ENCODE data around the gene CACNA2D3. TPM values are rescaled to one million over a fixed set of nuclear protein-coding genes. Genes with fewer than 3 reads are reported as not detected.

Gene CACNA2D3
- total RNA-seq, 1 donor from 2014 or later, result 7.3 TPM

DNA sequence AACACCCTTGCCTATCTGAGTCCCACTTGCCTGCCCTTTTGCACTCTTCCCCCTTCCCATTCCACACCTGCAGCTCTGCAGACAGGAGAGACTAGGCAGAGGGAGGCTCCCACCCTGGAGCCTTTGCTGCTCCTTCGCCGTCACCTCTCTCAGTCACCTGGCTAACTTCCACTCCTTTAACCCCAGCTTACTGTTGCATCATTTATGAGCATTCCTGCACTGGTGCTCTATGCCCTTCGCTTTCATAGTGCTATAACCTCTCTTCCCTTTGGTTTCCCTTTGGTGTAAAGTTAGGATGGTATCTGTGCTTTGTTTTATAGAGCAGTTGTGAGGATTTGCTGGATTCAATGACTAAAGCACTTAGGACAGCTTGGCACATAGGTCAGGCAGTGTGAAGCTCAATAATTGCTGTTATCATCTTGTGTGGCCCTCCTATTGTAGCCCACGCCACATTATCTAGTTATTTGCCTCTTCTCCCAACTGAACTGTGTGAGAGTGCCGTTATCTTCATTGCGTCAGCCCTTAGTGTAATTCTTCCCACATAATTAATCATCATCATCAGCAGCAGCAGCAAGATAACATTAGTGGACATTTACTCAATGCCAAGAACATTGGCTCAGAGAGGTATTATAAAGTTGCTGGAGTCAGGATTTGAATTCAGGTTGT, 253.9 kb downstream of the CACNA2D3 start:
- Histone ChIP-seq H3K4me3 (no peak overlapping the region), H3K9me3 (no peaks in the 10 kb centered on the region), H3K27me3 (no peaks in the 10 kb centered on the region), H3K36me3 (no peaks in the 10 kb centered on the region), H3K27ac (no peak overlapping the region), H3K4me1 (no peaks in the 10 kb centered on the region)
- DNase-seq (no peak), ATAC-seq (no peak)
- intact Hi-C loops (cut with DNase I), result no loop called here
- TF ChIP-seq, protein P1, sequence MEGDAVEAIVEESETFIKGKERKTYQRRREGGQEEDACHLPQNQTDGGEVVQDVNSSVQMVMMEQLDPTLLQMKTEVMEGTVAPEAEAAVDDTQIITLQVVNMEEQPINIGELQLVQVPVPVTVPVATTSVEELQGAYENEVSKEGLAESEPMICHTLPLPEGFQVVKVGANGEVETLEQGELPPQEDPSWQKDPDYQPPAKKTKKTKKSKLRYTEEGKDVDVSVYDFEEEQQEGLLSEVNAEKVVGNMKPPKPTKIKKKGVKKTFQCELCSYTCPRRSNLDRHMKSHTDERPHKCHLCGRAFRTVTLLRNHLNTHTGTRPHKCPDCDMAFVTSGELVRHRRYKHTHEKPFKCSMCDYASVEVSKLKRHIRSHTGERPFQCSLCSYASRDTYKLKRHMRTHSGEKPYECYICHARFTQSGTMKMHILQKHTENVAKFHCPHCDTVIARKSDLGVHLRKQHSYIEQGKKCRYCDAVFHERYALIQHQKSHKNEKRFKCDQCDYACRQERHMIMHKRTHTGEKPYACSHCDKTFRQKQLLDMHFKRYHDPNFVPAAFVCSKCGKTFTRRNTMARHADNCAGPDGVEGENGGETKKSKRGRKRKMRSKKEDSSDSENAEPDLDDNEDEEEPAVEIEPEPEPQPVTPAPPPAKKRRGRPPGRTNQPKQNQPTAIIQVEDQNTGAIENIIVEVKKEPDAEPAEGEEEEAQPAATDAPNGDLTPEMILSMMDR (IDR thresholded peaks at IDR 0.05), result no peak

DNA sequence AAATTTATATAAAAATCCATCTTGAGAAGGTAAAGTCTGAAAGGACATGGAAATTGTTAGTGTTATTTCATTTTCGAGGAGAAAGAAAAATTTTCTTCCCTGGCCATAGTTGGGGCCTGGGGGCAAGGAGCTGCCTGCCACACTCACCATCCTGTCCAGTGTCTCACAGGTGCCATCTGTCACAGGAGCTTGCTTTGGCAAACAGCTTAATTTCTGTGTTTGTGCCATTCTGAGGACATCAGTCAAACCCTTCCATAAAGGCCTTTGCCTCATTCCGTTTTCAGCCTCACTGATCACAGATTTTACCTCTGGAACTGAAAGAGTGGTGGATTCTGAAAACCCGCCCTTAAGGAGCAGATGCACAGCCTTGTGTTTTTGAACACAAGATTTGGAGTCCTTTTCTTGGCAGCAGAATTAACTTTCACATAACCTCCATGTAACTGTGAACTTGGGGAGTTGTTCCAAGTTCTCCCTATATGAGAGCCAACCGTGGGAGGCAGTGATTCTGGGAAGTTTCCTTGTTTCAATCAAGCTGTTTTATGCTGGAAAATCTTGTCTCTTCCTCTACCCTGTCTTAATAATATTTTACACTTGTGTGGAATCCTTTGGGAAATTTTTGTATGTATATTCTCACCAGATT, 254.7 kb downstream of the CACNA2D3 start:
- Histone ChIP-seq H3K36me3 (no peaks in the 10 kb centered on the region), H3K4me1 (no peaks in the 10 kb centered on the region), H3K27ac (no peak overlapping the region), H3K9me3 (no peaks in the 10 kb centered on the region), H3K4me3 (no peak overlapping the region), H3K27me3 (no peaks in the 10 kb centered on the region)
- intact Hi-C loops (cut with DNase I), result no loop called here
- ATAC-seq (no peak), DNase-seq (no peak)
- TF ChIP-seq, protein P1 (IDR thresholded peaks at IDR 0.05), result no peak

DNA sequence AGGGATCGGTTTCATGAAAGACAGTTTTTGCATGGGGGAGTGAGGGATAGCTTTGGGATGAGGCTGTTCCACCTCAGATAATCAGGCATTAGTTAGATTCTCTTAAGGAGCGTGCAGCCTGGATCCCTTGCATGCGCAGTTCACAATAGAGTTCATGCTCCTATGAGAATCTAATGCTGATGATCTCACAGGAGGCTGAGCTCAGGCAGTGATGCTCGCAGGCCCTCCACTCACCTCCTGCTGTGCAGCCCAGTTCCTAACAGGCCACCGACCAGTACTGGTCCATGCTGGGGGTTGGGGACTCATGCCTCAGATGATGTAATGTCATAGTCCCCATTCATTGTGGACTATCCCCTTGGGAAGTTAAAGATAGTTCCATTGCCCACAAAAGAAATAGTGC, 255.8 kb downstream of the CACNA2D3 start:
- Histone ChIP-seq H3K4me3 (no peak overlapping the region), H3K4me1 (no peaks in the 10 kb centered on the region), H3K27ac (no peak overlapping the region), H3K36me3 (no peaks in the 10 kb centered on the region), H3K27me3 (no peaks in the 10 kb centered on the region), H3K9me3 (no peaks in the 10 kb centered on the region)
- DNase-seq (no peak), ATAC-seq (no peak)
- TF ChIP-seq, protein P1 (IDR thresholded peaks at IDR 0.05), result no peak
- intact Hi-C loops (cut with DNase I), result no loop called here

DNA sequence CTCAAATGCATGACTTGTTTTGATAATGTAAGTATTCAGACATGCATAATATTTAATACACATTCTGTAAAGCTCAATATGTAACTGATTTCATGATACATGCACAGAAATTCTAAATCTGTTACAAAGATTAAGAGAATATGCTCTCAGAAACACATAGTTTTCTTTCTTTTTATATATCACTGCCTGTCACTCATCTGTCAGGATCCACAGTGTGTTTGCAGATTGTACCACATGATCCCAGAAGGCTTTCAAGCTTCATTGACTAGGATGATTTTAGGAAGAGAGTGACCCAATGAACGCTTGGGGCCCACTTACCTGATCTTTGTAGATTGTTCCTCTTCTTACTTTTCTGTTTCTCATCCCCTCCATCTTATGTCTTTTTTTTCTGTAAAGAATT, 261.9 kb downstream of the CACNA2D3 start:
- Histone ChIP-seq H3K27ac (no peak overlapping the region), H3K4me1 (no peaks in the 10 kb centered on the region), H3K36me3 (no peaks in the 10 kb centered on the region), H3K9me3 (no peaks in the 10 kb centered on the region), H3K27me3 (no peaks in the 10 kb centered on the region), H3K4me3 (no peak overlapping the region)
- no peak for ATAC-seq
- intact Hi-C loops (cut with DNase I), result no loop called here
- TF ChIP-seq, protein P1 (IDR thresholded peaks at IDR 0.05), result no peak
- no peak for DNase-seq

DNA sequence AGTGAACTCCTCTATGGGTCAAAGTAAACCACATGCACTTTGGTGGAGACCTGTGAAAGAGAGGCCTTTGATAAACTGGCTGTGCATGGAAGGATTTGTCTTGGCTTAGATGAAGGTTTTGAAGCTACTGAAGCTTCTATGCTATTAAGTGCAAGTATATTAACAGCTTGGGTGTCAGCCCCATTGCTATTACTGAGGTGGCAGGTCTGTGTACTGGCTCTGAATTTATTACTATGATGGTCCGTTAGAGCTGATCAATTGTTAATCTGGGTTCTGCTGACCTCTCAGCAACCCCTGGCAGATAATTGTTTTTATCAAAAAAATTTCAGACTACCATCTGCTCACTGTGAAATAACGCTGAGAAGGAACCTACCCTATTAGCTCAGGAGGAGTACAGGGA, 268.2 kb downstream of the CACNA2D3 start:
- H3K4me3 ChIP-seq, result no peak overlapping the region

More for the DNA sequence above, 268.2 kb downstream of the CACNA2D3 start:
- intact Hi-C loops (cut with DNase I), result no loop called here
- DNase-seq (no peak), ATAC-seq (no peak)
- H3K36me3 ChIP-seq, result no peaks in the 10 kb centered on the region
- no peaks in the 10 kb centered on the region for H3K27me3 ChIP-seq
- TF ChIP-seq, protein P1 (IDR thresholded peaks at IDR 0.05), result no peak
- no peak overlapping the region for H3K27ac ChIP-seq
- H3K9me3 ChIP-seq, result no peaks in the 10 kb centered on the region
- no peaks in the 10 kb centered on the region for H3K4me1 ChIP-seq

All from upper lobe of right lung (tissue), 1 donor.